K562 (cell line): ENCODE data around the gene CCDC106. TPM values are rescaled to one million over a fixed set of nuclear protein-coding genes. Genes with fewer than 3 reads are reported as not detected.
A peak's percentile ranks its signal among the peaks of the same experiment; 100 is the strongest.

Experiments used
- ARID3B ChIP-seq: fragments of 250-450 bp; sonication (Bioruptor Pico); IDR thresholded peaks from 2 replicates; pipeline ENCODE4 v1.4.0; 2020; ENCODE audit warnings: borderline replicate concordance
- ARNT ChIP-seq, 2 experiments: fragments of 450-650 bp; IDR thresholded peaks; 2 replicates each; pipeline ENCODE4 v1.6.1; 2016; ENCODE audit warnings: mild to moderate bottlenecking in 1 of 2
- CREB3L1 ChIP-seq: fragments of 450-650 bp; IDR thresholded peaks from 2 replicates; pipeline ENCODE4 v1.6.1; 2014; ENCODE audit warnings: low read depth, mild to moderate bottlenecking, moderate library complexity, borderline replicate concordance
- ERF ChIP-seq: fragments of 450-650 bp; formaldehyde crosslinking; IDR thresholded peaks from 2 replicates; pipeline ENCODE4 v1.4.0; 2020; ENCODE audit warnings: mild to moderate bottlenecking, mixed read lengths
- HDAC1 ChIP-seq, 2 experiments: fragments of 450-650 bp; IDR thresholded peaks; 2 replicates each; pipeline ENCODE4 v1.6.1; 2016 to 2017; ENCODE audit warnings: inconsistent platforms in 1 of 2, mild to moderate bottlenecking in 1 of 2, moderate library complexity in 1 of 2
- IFI16 ChIP-seq: fragments of 250-450 bp; sonication (Bioruptor Pico); IDR thresholded peaks from 2 replicates; pipeline ENCODE4 v2.1.2; 2022; ENCODE audit warnings: mild to moderate bottlenecking, inconsistent platforms
- MAX ChIP-seq: sonication (generic); formaldehyde crosslinking; IDR thresholded peaks from 2 replicates; pipeline ENCODE4 v1.9.0; 2022; ENCODE audit warnings: mild to moderate bottlenecking, missing genetic modification reagents
- MAZ ChIP-seq, 2 experiments: fragments of 450-650 bp in 1 of 2; sonication (generic) in 1 of 2; formaldehyde crosslinking; IDR thresholded peaks in 1 of 2; conservative IDR thresholded peaks in 1 of 2; 2 replicates each; pipeline versions ENCODE4 v1.4.0 to v1.5.0; 2020; ENCODE audit warnings: mild to moderate bottlenecking in 1 of 2, missing genetic modification reagents in 1 of 2
- RB1 ChIP-seq: fragments of 450-650 bp; IDR thresholded peaks from 2 replicates; pipeline ENCODE4 v1.6.1; 2017; ENCODE audit warnings: low read depth, mild to moderate bottlenecking
- RFX5 ChIP-seq: IDR thresholded peaks from 2 replicates; pipeline ENCODE4 v1.6.1; 2011; ENCODE audit warnings: low read depth, mild to moderate bottlenecking, improper control_type of control experiment, low read length
- SMAD4 ChIP-seq: fragments of 250-450 bp; sonication (Bioruptor Pico); conservative IDR thresholded peaks from 2 replicates; pipeline ENCODE4 v1.8.0; 2021; ENCODE audit warnings: inconsistent platforms, mild to moderate bottlenecking, moderate library complexity
- SPI1 ChIP-seq: IDR thresholded peaks from 2 replicates; pipeline ENCODE4 v1.6.1; 2011; ENCODE audit warnings: low read depth, low read length, control low read depth, borderline replicate concordance
- TBP ChIP-seq: optimal IDR thresholded peaks from 2 replicates; pipeline ENCODE3; 2011; ENCODE audit warnings: low read depth, low read length, improper control_type of control experiment
- TEAD1 ChIP-seq, 2 experiments: fragments of 450-650 bp in 1 of 2; sonication (generic) in 1 of 2; formaldehyde crosslinking; IDR thresholded peaks; 2 replicates each; pipeline versions ENCODE4 v1.4.0 to v1.8.0; 2020 to 2022; ENCODE audit warnings: mild to moderate bottlenecking in 2 of 2, missing genetic modification reagents in 1 of 2
- TFAP4 ChIP-seq: sonication (generic); formaldehyde crosslinking; IDR thresholded peaks from 2 replicates; pipeline ENCODE4 v1.8.0; 2022; ENCODE audit warnings: missing genetic modification reagents, mild to moderate bottlenecking, moderate library complexity, borderline replicate concordance
- ZBTB2 ChIP-seq: fragments of 450-650 bp; IDR thresholded peaks from 2 replicates; pipeline ENCODE4 v1.6.1; 2016; ENCODE audit warnings: antibody characterized with exemption
- ZBTB9 ChIP-seq: fragments of 450-650 bp; formaldehyde crosslinking; IDR thresholded peaks from 2 replicates; pipeline ENCODE4 v1.4.0; 2020; ENCODE audit warnings: mild to moderate bottlenecking, moderate library complexity
- ZNF12 ChIP-seq: sonication (generic); formaldehyde crosslinking; IDR thresholded peaks from 2 replicates; pipeline ENCODE4 v1.4.0; 2020; ENCODE audit warnings: mild to moderate bottlenecking, missing genetic modification reagents
- ZNF212 ChIP-seq: fragments of 450-650 bp; formaldehyde crosslinking; IDR thresholded peaks from 2 replicates; pipeline ENCODE4 v1.4.0; 2020; ENCODE audit warnings: mild to moderate bottlenecking
- ZNF24 ChIP-seq: fragments of 450-650 bp; IDR thresholded peaks from 2 replicates; pipeline ENCODE4 v1.6.1; 2016
- ZNF274 ChIP-seq: IDR thresholded peaks from 2 replicates; pipeline ENCODE4 v1.6.1; 2011; ENCODE audit warnings: low read depth, mild to moderate bottlenecking, low read length, moderate library complexity, borderline replicate concordance
- polyA plus RNA-seq, 8 experiments: library from polyadenylated mRNA; depleted of rRNA in 4 of 8; stranded (reverse) in 5 of 8; unstranded in 3 of 8; fragments of >200 nt; fragmentation: Nextera tagmentation in 2 of 8; fragmentation: Illumina TruSeq in 1 of 8; extraction: Ambion mirVana in 2 of 8; extraction: Trizol in 1 of 8; gene quantifications; 2 replicates each; pipeline versions ENCODE4 v1.2.1 to v1.2.3, GENCODE V29; 2011 to 2014; ENCODE audit warnings: inconsistent platforms in 1 of 8, missing spikeins in 1 of 8
- total RNA-seq, 7 experiments: library from RNA; depleted of rRNA in 6 of 7; stranded (reverse); fragments of >200 nt in 6 of 7; fragmentation: Illumina TruSeq in 2 of 7; extraction: Trizol in 2 of 7; gene quantifications; 2 replicates each; pipeline versions ENCODE4 v1.2.1 to v1.2.3, GENCODE V29; 2011 to 2021; ENCODE audit warnings: low replicate concordance in 1 of 7

The CCDC106 gene
- total and polyA plus RNA-seq, 9 of the 15 experiments (the other 6 are each of a cell fraction or from before 2014, with no cell fraction given): 0.10 to 27.5 (median 15.0) TPM; not detected in 1

- TF ChIP-seq ZBTB9 (CRISPR knock-in tag): peak; percentile 7; the same call in 1 of the 2 replicates
- peak; percentile 92 for TF ChIP-seq RB1
- no peak for TF ChIP-seq RFX5
- peak; percentile 75 for TF ChIP-seq MAX (CRISPR knock-in tag)
- TF ChIP-seq CREB3L1: peak; percentile 60; the same call in 1 of the 2 replicates
- TF ChIP-seq ZBTB2: peak; percentile 98
- TF ChIP-seq ARID3B: no peak
- no peak for TF ChIP-seq SPI1
- TF ChIP-seq HDAC1 (IDR thresholded peaks at IDR 0.05): peak in 1 of 2 experiments; percentile 68; a peak in 1 of 4 replicates
- peak; percentile 55 for TF ChIP-seq TBP
- TF ChIP-seq SMAD4: peak; percentile 88
- TF ChIP-seq TEAD1 (CRISPR knock-in tag; IDR thresholded peaks at IDR 0.05): peak in 1 of 2 experiments; percentile 64; a peak in 2 of 4 replicates
- no peak; the same call in 1 of the 2 replicates for TF ChIP-seq ZNF24
- peak; percentile 75 to 85; a peak in 1 of 4 replicates for TF ChIP-seq ARNT (IDR thresholded peaks at IDR 0.05)
- TF ChIP-seq ZNF12: no peak
- no peak for TF ChIP-seq ZNF274
- 0 out of 2 replicates have a peak, but pooled peaks have one; percentile 46 for TF ChIP-seq ERF
- peak; percentile 97 for TF ChIP-seq TFAP4 (CRISPR knock-in tag)
- no peak for TF ChIP-seq IFI16 (CRISPR knock-in tag)
- no peak for TF ChIP-seq ZNF212 (CRISPR knock-in tag)
- peak; percentile 66 to 74; a peak in 3 of 4 replicates for TF ChIP-seq MAZ (CRISPR knock-in tag; conservative IDR thresholded peaks at IDR 0.05 in 1 of 2, IDR thresholded peaks at IDR 0.05 in 1 of 2)
These were observed 5.8 kb downstream of the CCDC106 start (continued) for GRCh38 chr19:55653651-55654322.
